IMR-90 (cell line): ENCODE measurements around the gene SH2B3. TPM values are rescaled to one million over a fixed set of nuclear protein-coding genes. Genes with fewer than 3 reads are reported as not detected.

Source experiments
- ATAC-seq: fragments of 200-7000 bp; cut with Tn5 transposase; 2 replicates; pipeline ENCODE4 v1.9.1; 2020; ENCODE audit warnings: low read depth, mild to moderate bottlenecking, moderate library complexity
- BruUV-seq: library from RNA; stranded (reverse); fragments of 400-500 nt; replicated peaks from 2 replicates; lab custom pipeline; 2021; lab: Mats Ljungman, UMichigan
- CTCF ChIA-PET: fragments of 300-600 bp; formaldehyde crosslinking; extraction: SDS; loops from one replicate; lab custom pipeline; 2021; ENCODE audit warnings: antibody characterized with exemption; lab: Yijun Ruan, JAX
- POLR2A ChIA-PET: fragments of 300-600 bp; sonication (Branson Sonifier 250); formaldehyde crosslinking; loops from one replicate; lab custom pipeline; 2022; ENCODE audit warnings: antibody characterized with exemption; ENCODE audit not compliant: unreplicated experiment; lab: Charles Lee
- DNase-seq: peaks from one replicate; pipeline ENCODE4 v3.0.0; 2013
- H2AFZ ChIP-seq: replicated peaks from 2 replicates; pipeline ENCODE3; 2013; ENCODE audit warnings: low read length, mild to moderate bottlenecking; ENCODE audit not compliant: poor library complexity
- H2AK5ac ChIP-seq: 2 replicates; pipeline ENCODE4 v1.6.1; 2013; ENCODE audit warnings: low read depth, low read length, inconsistent platforms
- H2AK9ac ChIP-seq: replicated peaks from 2 replicates; pipeline ENCODE3; 2013; ENCODE audit warnings: mild to moderate bottlenecking, low read depth, low read length, moderate library complexity; ENCODE audit not compliant: poor library complexity
- H2BK120ac ChIP-seq: 2 replicates; pipeline ENCODE4 v1.6.1; 2013; ENCODE audit warnings: low read depth, low read length, inconsistent platforms
- H2BK15ac ChIP-seq: 3 replicates; pipeline ENCODE4 v1.6.1; 2013; ENCODE audit warnings: low read depth, low read length, inconsistent platforms
- H2BK20ac ChIP-seq: 2 replicates; pipeline ENCODE4 v1.6.1; 2013; ENCODE audit warnings: low read depth, mild to moderate bottlenecking, inconsistent platforms, low read length, moderate library complexity
- H2BK5ac ChIP-seq: 2 replicates; pipeline ENCODE4 v1.6.1; 2013; ENCODE audit warnings: mild to moderate bottlenecking, low read depth, low read length, inconsistent platforms; ENCODE audit not compliant: poor library complexity, severe bottlenecking
- H3K14ac ChIP-seq: replicated peaks from 2 replicates; pipeline ENCODE4 v1.6.1; 2013; ENCODE audit warnings: low read depth, low read length, inconsistent platforms
- H3K18ac ChIP-seq: 2 replicates; pipeline ENCODE4 v1.6.1; 2013; ENCODE audit warnings: low read depth, low read length, control low read depth
- H3K23ac ChIP-seq: 2 replicates; pipeline ENCODE4 v1.6.1; 2013; ENCODE audit warnings: low read depth, low read length, inconsistent platforms
- H3K27ac ChIP-seq: 2 replicates; pipeline ENCODE4 v1.5.1; 2013; ENCODE audit warnings: mild to moderate bottlenecking, control low read depth, low read length; ENCODE audit not compliant: insufficient read depth
- H3K27me3 ChIP-seq: 2 replicates; pipeline ENCODE4 v1.6.1; 2013; ENCODE audit warnings: low read length; ENCODE audit not compliant: control insufficient read depth, insufficient read depth
- H3K36me3 ChIP-seq: 2 replicates; pipeline ENCODE4 v1.6.1; 2013; ENCODE audit warnings: low read length, mixed read lengths; ENCODE audit not compliant: control insufficient read depth, insufficient read depth
- H3K4ac ChIP-seq: 2 replicates; pipeline ENCODE4 v1.6.1; 2013; ENCODE audit warnings: low read depth, low read length, inconsistent platforms
- H3K4me1 ChIP-seq: 2 replicates; pipeline ENCODE4 v1.6.1; 2013; ENCODE audit warnings: low read length, mixed read lengths; ENCODE audit not compliant: control insufficient read depth, insufficient read depth
- H3K4me2 ChIP-seq: 2 replicates; pipeline ENCODE4 v1.6.1; 2013; ENCODE audit warnings: low read depth, mild to moderate bottlenecking, control low read depth, low read length, moderate library complexity
- H3K4me3 ChIP-seq: 2 replicates; pipeline ENCODE4 v1.5.1; 2013; ENCODE audit warnings: low read depth, mild to moderate bottlenecking, control low read depth, low read length, moderate library complexity; ENCODE audit not compliant: insufficient read depth
- H3K56ac ChIP-seq: 2 replicates; pipeline ENCODE4 v1.6.1; 2013; ENCODE audit warnings: low read length, inconsistent platforms; ENCODE audit not compliant: insufficient read depth; ENCODE audit errors: extremely low read depth
- H3K79me1 ChIP-seq, 2 experiments: 2 replicates each; pipeline ENCODE4 v1.6.1; 2013; ENCODE audit warnings: low read length in 2 of 2, inconsistent platforms in 1 of 2, low read depth in 1 of 2
- H3K9ac ChIP-seq: 2 replicates; pipeline ENCODE4 v1.6.1; 2013; ENCODE audit warnings: low read depth, low read length, control low read depth
- H3K9me1 ChIP-seq: 2 replicates; pipeline ENCODE4 v1.6.1; 2013; ENCODE audit warnings: low read length, inconsistent platforms; ENCODE audit not compliant: insufficient read depth
- H3K9me3 ChIP-seq: 2 replicates; pipeline ENCODE4 v1.6.1; 2013; ENCODE audit warnings: low read length; ENCODE audit not compliant: control insufficient read depth, insufficient read depth
- H4K20me1 ChIP-seq: 2 replicates; pipeline ENCODE4 v1.6.1; 2013; ENCODE audit warnings: low read length, inconsistent platforms; ENCODE audit not compliant: insufficient read depth
- H4K5ac ChIP-seq: 2 replicates; pipeline ENCODE4 v1.6.1; 2013; ENCODE audit warnings: mild to moderate bottlenecking, low read depth, low read length, control low read depth
- H4K8ac ChIP-seq, 2 experiments: 2 replicates each; pipeline ENCODE4 v1.6.1; 2013; ENCODE audit warnings: low read depth in 2 of 2, low read length in 2 of 2, control low read depth in 1 of 2, inconsistent platforms in 1 of 2
- H4K91ac ChIP-seq: 2 replicates; pipeline ENCODE4 v1.6.1; 2013; ENCODE audit warnings: low read depth, low read length, inconsistent platforms; ENCODE audit not compliant: insufficient read depth
- MXI1 ChIP-seq: IDR thresholded peaks from 2 replicates; pipeline ENCODE4 v1.6.1; 2012; ENCODE audit warnings: low read depth, mild to moderate bottlenecking, low read length, moderate library complexity, borderline replicate concordance
- NFE2L2 ChIP-seq: fragments of 150-350 bp; IDR thresholded peaks from 2 replicates; pipeline ENCODE4 v1.6.1; 2016; ENCODE audit warnings: low read depth, mild to moderate bottlenecking, low read length
- RCOR1 ChIP-seq: IDR thresholded peaks from 2 replicates; pipeline ENCODE4 v1.6.1; 2012; ENCODE audit warnings: mild to moderate bottlenecking, low read length, improper control_type of control experiment; ENCODE audit not compliant: insufficient replicate concordance
- RFX5 ChIP-seq: IDR thresholded peaks from 2 replicates; pipeline ENCODE4 v1.8.0; 2012; ENCODE audit warnings: low read depth, mild to moderate bottlenecking, low read length, moderate library complexity
- WGBS, 2 experiments: methylation state at CpG; one replicate each; pipeline versions ENCODE4 v1.1.5 to v1.1.7; 2013; ENCODE audit warnings: missing lambda C conversion rate in 2 of 2; ENCODE audit not compliant: insufficient read length in 1 of 2; ENCODE audit errors: extremely low coverage in 2 of 2; 5-methylcytosine and 5-hydroxymethylcytosine counted together
- dilution Hi-C: fragments of 300-500 bp; cut with HindIII; formaldehyde crosslinking; loops from one replicate; pipeline ENCODE4 v1.14.3; 2018; ENCODE audit warnings: low sequenced_read_pairs; ENCODE audit not compliant: unreplicated experiment
- in situ Hi-C: fragments of 300-500 bp; cut with MboI; formaldehyde crosslinking; loops from 3 replicates; pipeline ENCODE4 v1.14.3; 2019; ENCODE audit warnings: low sequenced_read_pairs, inconsistent platforms, mixed read lengths
- intact Hi-C: fragments of 100-400 bp; cut with micrococcal nuclease; formaldehyde crosslinking; loops from 2 replicates; pipeline ENCODE4 v1.10.0; 2022
- polyA plus RNA-seq, 3 experiments: library from polyadenylated mRNA; depleted of rRNA; stranded (reverse); fragments of >200 nt; gene quantifications; 2 replicates each; pipeline ENCODE4 v1.2.3, GENCODE V29; 2012; ENCODE audit warnings: low replicate concordance in 1 of 3
- total RNA-seq: library from RNA; depleted of rRNA; stranded (reverse); fragments of >200 nt; gene quantifications from 2 replicates; pipeline ENCODE4 v1.2.3, GENCODE V29; 2012
- TF ChIP-seq, protein P1 (sequence below): fragments of 150-350 bp; IDR thresholded peaks from 2 replicates; pipeline ENCODE4 v1.6.1; 2016; ENCODE audit warnings: low read depth, mild to moderate bottlenecking, low read length, moderate library complexity, borderline replicate concordance
- TF ChIP-seq, protein P2 (sequence below): conservative IDR thresholded peaks from 2 replicates; pipeline ENCODE4 v1.5.1; 2012; ENCODE audit warnings: mild to moderate bottlenecking, low read depth, low read length, improper control_type of control experiment

The SH2B3 gene
- total and polyA plus RNA-seq, 2 of the 4 experiments (the other 2 are of a cell fraction): 9.3 to 20.2 TPM

DNA sequence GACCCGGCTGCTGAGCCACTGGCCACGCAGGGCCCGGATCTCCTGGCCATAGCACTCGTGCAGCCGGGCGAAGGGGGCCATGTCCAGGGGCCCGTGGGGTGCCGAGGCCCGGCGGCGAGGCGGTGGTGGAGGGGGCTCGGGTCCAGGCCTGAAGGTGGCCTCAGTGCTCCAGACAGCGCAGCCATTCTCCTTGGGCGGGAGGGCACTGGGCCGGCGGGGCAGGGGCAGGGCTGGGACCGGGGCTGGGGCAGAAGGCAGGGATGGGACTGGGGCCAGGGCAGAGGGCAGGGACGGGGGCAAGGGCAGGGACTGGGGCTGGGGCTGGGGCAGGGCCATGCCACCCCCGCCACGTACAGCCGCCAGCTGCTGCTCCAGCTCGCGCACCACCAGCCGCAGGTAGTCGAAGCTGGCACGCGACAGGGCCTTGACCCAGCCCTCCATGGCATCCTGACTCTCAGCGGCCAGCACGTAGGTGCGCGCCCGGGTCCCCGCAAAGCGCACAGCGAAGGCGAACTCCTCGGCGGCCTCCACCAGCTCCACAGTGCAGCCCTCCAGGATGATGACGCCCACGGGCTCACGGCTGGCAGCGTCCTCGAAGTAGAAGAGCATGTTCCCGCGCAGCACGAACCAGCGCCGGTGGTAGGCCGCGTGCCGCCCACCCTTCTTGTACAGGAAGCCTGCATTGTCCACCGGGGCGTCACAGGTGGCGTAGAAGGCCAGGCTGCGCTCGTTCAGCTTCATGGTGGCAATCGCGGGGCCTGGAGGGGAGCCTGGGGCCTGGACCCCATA is 42.8 kb upstream of the SH2B3 start:
- no peak overlapping the region for H2BK15ac ChIP-seq
- in situ Hi-C loops (no loop called here), dilution Hi-C loops (no loop called here), intact Hi-C loops (no loop called here)
- WGBS, 2 experiments: 97% methylated on average over 44 of the region's 59 CpGs; no CpG with 5 or more reads in 1 of the 2 experiments
- no peak overlapping the region for H2BK20ac ChIP-seq
- DNase-seq: no peak
- no peak overlapping the region for H3K18ac ChIP-seq
- TF ChIP-seq NFE2L2 (no peak), MXI1 (no peak), RCOR1 (no peak), RFX5 (no peak)
- TF ChIP-seq, protein P1, sequence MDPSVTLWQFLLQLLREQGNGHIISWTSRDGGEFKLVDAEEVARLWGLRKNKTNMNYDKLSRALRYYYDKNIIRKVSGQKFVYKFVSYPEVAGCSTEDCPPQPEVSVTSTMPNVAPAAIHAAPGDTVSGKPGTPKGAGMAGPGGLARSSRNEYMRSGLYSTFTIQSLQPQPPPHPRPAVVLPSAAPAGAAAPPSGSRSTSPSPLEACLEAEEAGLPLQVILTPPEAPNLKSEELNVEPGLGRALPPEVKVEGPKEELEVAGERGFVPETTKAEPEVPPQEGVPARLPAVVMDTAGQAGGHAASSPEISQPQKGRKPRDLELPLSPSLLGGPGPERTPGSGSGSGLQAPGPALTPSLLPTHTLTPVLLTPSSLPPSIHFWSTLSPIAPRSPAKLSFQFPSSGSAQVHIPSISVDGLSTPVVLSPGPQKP: no peak
- TF ChIP-seq, protein P2, sequence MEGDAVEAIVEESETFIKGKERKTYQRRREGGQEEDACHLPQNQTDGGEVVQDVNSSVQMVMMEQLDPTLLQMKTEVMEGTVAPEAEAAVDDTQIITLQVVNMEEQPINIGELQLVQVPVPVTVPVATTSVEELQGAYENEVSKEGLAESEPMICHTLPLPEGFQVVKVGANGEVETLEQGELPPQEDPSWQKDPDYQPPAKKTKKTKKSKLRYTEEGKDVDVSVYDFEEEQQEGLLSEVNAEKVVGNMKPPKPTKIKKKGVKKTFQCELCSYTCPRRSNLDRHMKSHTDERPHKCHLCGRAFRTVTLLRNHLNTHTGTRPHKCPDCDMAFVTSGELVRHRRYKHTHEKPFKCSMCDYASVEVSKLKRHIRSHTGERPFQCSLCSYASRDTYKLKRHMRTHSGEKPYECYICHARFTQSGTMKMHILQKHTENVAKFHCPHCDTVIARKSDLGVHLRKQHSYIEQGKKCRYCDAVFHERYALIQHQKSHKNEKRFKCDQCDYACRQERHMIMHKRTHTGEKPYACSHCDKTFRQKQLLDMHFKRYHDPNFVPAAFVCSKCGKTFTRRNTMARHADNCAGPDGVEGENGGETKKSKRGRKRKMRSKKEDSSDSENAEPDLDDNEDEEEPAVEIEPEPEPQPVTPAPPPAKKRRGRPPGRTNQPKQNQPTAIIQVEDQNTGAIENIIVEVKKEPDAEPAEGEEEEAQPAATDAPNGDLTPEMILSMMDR: no peak
- ChIA-PET CTCF (no interaction called here), POLR2A (no interaction called here)
- H4K5ac ChIP-seq: no peak overlapping the region
- no peak overlapping the region for H3K4me3 ChIP-seq
- no peak overlapping the region for H4K8ac ChIP-seq
- H2BK120ac ChIP-seq: no peak overlapping the region
- no peaks in the 10 kb centered on the region for H3K9me3 ChIP-seq
- no peak overlapping the region for H3K9ac ChIP-seq
- no peak overlapping the region for H3K4me2 ChIP-seq
- peaks cover 17% of the 10 kb centered on the region for H3K36me3 ChIP-seq
- no peak overlapping the region for H3K27ac ChIP-seq
- H3K27me3 ChIP-seq: no peaks in the 10 kb centered on the region
- H3K4ac ChIP-seq: no peak overlapping the region
- ATAC-seq: no peak
- H4K20me1 ChIP-seq: no peaks in the 10 kb centered on the region
- no peak overlapping the region for H2AK5ac ChIP-seq
- 0 out of 2 replicates have a peak, but pooled peaks cover 6% of the 10 kb centered on the region for H3K9me1 ChIP-seq
- no peak overlapping the region for H2AFZ ChIP-seq
- no peak overlapping the region for H4K91ac ChIP-seq
- H3K79me1 ChIP-seq: peaks cover 9 to 32% of the 10 kb centered on the region in 2 experiments; a peak in 3 of 4 replicates
- no TSS peak for BruUV-seq
- no peak overlapping the region for H3K56ac ChIP-seq
- peak overlapping the region; percentile 67 for H2AK9ac ChIP-seq
- H3K4me1 ChIP-seq: peaks cover 4% of the 10 kb centered on the region
- H3K14ac ChIP-seq: no peak overlapping the region
- no peak overlapping the region for H3K23ac ChIP-seq
- H2BK5ac ChIP-seq: no peak overlapping the region
